IMR-90 (cell line): ENCODE results near the gene SIPA1L3. TPM values are rescaled to one million over a fixed set of nuclear protein-coding genes. Genes with fewer than 3 reads are reported as not detected.

Experiments used
- ATAC-seq: fragments of 200-7000 bp; cut with Tn5 transposase; 2 replicates; pipeline ENCODE4 v1.9.1; 2020; ENCODE audit warnings: low read depth, mild to moderate bottlenecking, moderate library complexity
- BruUV-seq: library from RNA; stranded (reverse); fragments of 400-500 nt; replicated peaks from 2 replicates; lab custom pipeline; 2021; lab: Mats Ljungman, UMichigan
- CTCF ChIA-PET: fragments of 300-600 bp; formaldehyde crosslinking; extraction: SDS; loops from one replicate; lab custom pipeline; 2021; ENCODE audit warnings: antibody characterized with exemption; lab: Yijun Ruan, JAX
- POLR2A ChIA-PET: fragments of 300-600 bp; sonication (Branson Sonifier 250); formaldehyde crosslinking; loops from one replicate; lab custom pipeline; 2022; ENCODE audit warnings: antibody characterized with exemption; ENCODE audit not compliant: unreplicated experiment; lab: Charles Lee
- DNase-seq: peaks from one replicate; pipeline ENCODE4 v3.0.0; 2013
- H2AFZ ChIP-seq: replicated peaks from 2 replicates; pipeline ENCODE3; 2013; ENCODE audit warnings: low read length, mild to moderate bottlenecking; ENCODE audit not compliant: poor library complexity
- H2AK5ac ChIP-seq: 2 replicates; pipeline ENCODE4 v1.6.1; 2013; ENCODE audit warnings: low read depth, low read length, inconsistent platforms
- H2AK9ac ChIP-seq: replicated peaks from 2 replicates; pipeline ENCODE3; 2013; ENCODE audit warnings: mild to moderate bottlenecking, low read depth, low read length, moderate library complexity; ENCODE audit not compliant: poor library complexity
- H2BK120ac ChIP-seq: 2 replicates; pipeline ENCODE4 v1.6.1; 2013; ENCODE audit warnings: low read depth, low read length, inconsistent platforms
- H2BK15ac ChIP-seq: 3 replicates; pipeline ENCODE4 v1.6.1; 2013; ENCODE audit warnings: low read depth, low read length, inconsistent platforms
- H2BK20ac ChIP-seq: 2 replicates; pipeline ENCODE4 v1.6.1; 2013; ENCODE audit warnings: low read depth, mild to moderate bottlenecking, inconsistent platforms, low read length, moderate library complexity
- H2BK5ac ChIP-seq: 2 replicates; pipeline ENCODE4 v1.6.1; 2013; ENCODE audit warnings: mild to moderate bottlenecking, low read depth, low read length, inconsistent platforms; ENCODE audit not compliant: poor library complexity, severe bottlenecking
- H3K14ac ChIP-seq: replicated peaks from 2 replicates; pipeline ENCODE4 v1.6.1; 2013; ENCODE audit warnings: low read depth, low read length, inconsistent platforms
- H3K18ac ChIP-seq: 2 replicates; pipeline ENCODE4 v1.6.1; 2013; ENCODE audit warnings: low read depth, low read length, control low read depth
- H3K23ac ChIP-seq: 2 replicates; pipeline ENCODE4 v1.6.1; 2013; ENCODE audit warnings: low read depth, low read length, inconsistent platforms
- H3K27ac ChIP-seq: 2 replicates; pipeline ENCODE4 v1.5.1; 2013; ENCODE audit warnings: mild to moderate bottlenecking, control low read depth, low read length; ENCODE audit not compliant: insufficient read depth
- H3K27me3 ChIP-seq: 2 replicates; pipeline ENCODE4 v1.6.1; 2013; ENCODE audit warnings: low read length; ENCODE audit not compliant: control insufficient read depth, insufficient read depth
- H3K36me3 ChIP-seq: 2 replicates; pipeline ENCODE4 v1.6.1; 2013; ENCODE audit warnings: low read length, mixed read lengths; ENCODE audit not compliant: control insufficient read depth, insufficient read depth
- H3K4ac ChIP-seq: 2 replicates; pipeline ENCODE4 v1.6.1; 2013; ENCODE audit warnings: low read depth, low read length, inconsistent platforms
- H3K4me1 ChIP-seq: 2 replicates; pipeline ENCODE4 v1.6.1; 2013; ENCODE audit warnings: low read length, mixed read lengths; ENCODE audit not compliant: control insufficient read depth, insufficient read depth
- H3K4me2 ChIP-seq: 2 replicates; pipeline ENCODE4 v1.6.1; 2013; ENCODE audit warnings: low read depth, mild to moderate bottlenecking, control low read depth, low read length, moderate library complexity
- H3K4me3 ChIP-seq: 2 replicates; pipeline ENCODE4 v1.5.1; 2013; ENCODE audit warnings: low read depth, mild to moderate bottlenecking, control low read depth, low read length, moderate library complexity; ENCODE audit not compliant: insufficient read depth
- H3K56ac ChIP-seq: 2 replicates; pipeline ENCODE4 v1.6.1; 2013; ENCODE audit warnings: low read length, inconsistent platforms; ENCODE audit not compliant: insufficient read depth; ENCODE audit errors: extremely low read depth
- H3K79me1 ChIP-seq, 2 experiments: 2 replicates each; pipeline ENCODE4 v1.6.1; 2013; ENCODE audit warnings: low read length in 2 of 2, inconsistent platforms in 1 of 2, low read depth in 1 of 2
- H3K9ac ChIP-seq: 2 replicates; pipeline ENCODE4 v1.6.1; 2013; ENCODE audit warnings: low read depth, low read length, control low read depth
- H3K9me1 ChIP-seq: 2 replicates; pipeline ENCODE4 v1.6.1; 2013; ENCODE audit warnings: low read length, inconsistent platforms; ENCODE audit not compliant: insufficient read depth
- H3K9me3 ChIP-seq: 2 replicates; pipeline ENCODE4 v1.6.1; 2013; ENCODE audit warnings: low read length; ENCODE audit not compliant: control insufficient read depth, insufficient read depth
- H4K20me1 ChIP-seq: 2 replicates; pipeline ENCODE4 v1.6.1; 2013; ENCODE audit warnings: low read length, inconsistent platforms; ENCODE audit not compliant: insufficient read depth
- H4K5ac ChIP-seq: 2 replicates; pipeline ENCODE4 v1.6.1; 2013; ENCODE audit warnings: mild to moderate bottlenecking, low read depth, low read length, control low read depth
- H4K8ac ChIP-seq, 2 experiments: 2 replicates each; pipeline ENCODE4 v1.6.1; 2013; ENCODE audit warnings: low read depth in 2 of 2, low read length in 2 of 2, control low read depth in 1 of 2, inconsistent platforms in 1 of 2
- H4K91ac ChIP-seq: 2 replicates; pipeline ENCODE4 v1.6.1; 2013; ENCODE audit warnings: low read depth, low read length, inconsistent platforms; ENCODE audit not compliant: insufficient read depth
- BHLHE40 ChIP-seq: fragments of 150-350 bp; IDR thresholded peaks from 2 replicates; pipeline ENCODE4 v1.6.1; 2016; ENCODE audit warnings: mild to moderate bottlenecking, low read depth, low read length
- CEBPB ChIP-seq: IDR thresholded peaks from 2 replicates; pipeline ENCODE4 v1.6.1; 2012; ENCODE audit warnings: low read depth, low read length, improper control_type of control experiment
- CHD1 ChIP-seq: IDR thresholded peaks from 2 replicates; pipeline ENCODE4 v1.6.1; 2012; ENCODE audit warnings: low read depth, low read length, improper control_type of control experiment
- FOS ChIP-seq: fragments of 150-350 bp; IDR thresholded peaks from 2 replicates; pipeline ENCODE4 v1.6.1; 2016; ENCODE audit warnings: low read depth, low read length
- MAFK ChIP-seq: IDR thresholded peaks from 2 replicates; pipeline ENCODE4 v1.6.1; 2012; ENCODE audit warnings: low read depth, low read length, improper control_type of control experiment
- MXI1 ChIP-seq: IDR thresholded peaks from 2 replicates; pipeline ENCODE4 v1.6.1; 2012; ENCODE audit warnings: low read depth, mild to moderate bottlenecking, low read length, moderate library complexity, borderline replicate concordance
- NFE2L2 ChIP-seq: fragments of 150-350 bp; IDR thresholded peaks from 2 replicates; pipeline ENCODE4 v1.6.1; 2016; ENCODE audit warnings: low read depth, mild to moderate bottlenecking, low read length
- POLR2A ChIP-seq: IDR thresholded peaks from 2 replicates; pipeline ENCODE4 v1.6.1; 2012; ENCODE audit warnings: mild to moderate bottlenecking, low read depth, low read length
- RAD21 ChIP-seq: IDR thresholded peaks from 2 replicates; pipeline ENCODE4 v1.6.1; 2012; ENCODE audit warnings: low read length, improper control_type of control experiment
- RFX5 ChIP-seq: IDR thresholded peaks from 2 replicates; pipeline ENCODE4 v1.8.0; 2012; ENCODE audit warnings: low read depth, mild to moderate bottlenecking, low read length, moderate library complexity
- WGBS, 2 experiments: methylation state at CpG; one replicate each; pipeline versions ENCODE4 v1.1.5 to v1.1.7; 2013; ENCODE audit warnings: missing lambda C conversion rate in 2 of 2; ENCODE audit not compliant: insufficient read length in 1 of 2; ENCODE audit errors: extremely low coverage in 2 of 2; 5-methylcytosine and 5-hydroxymethylcytosine counted together
- dilution Hi-C: fragments of 300-500 bp; cut with HindIII; formaldehyde crosslinking; loops from one replicate; pipeline ENCODE4 v1.14.3; 2018; ENCODE audit warnings: low sequenced_read_pairs; ENCODE audit not compliant: unreplicated experiment
- in situ Hi-C: fragments of 300-500 bp; cut with MboI; formaldehyde crosslinking; loops from 3 replicates; pipeline ENCODE4 v1.14.3; 2019; ENCODE audit warnings: low sequenced_read_pairs, inconsistent platforms, mixed read lengths
- intact Hi-C: fragments of 100-400 bp; cut with micrococcal nuclease; formaldehyde crosslinking; loops from 2 replicates; pipeline ENCODE4 v1.10.0; 2022
- polyA plus RNA-seq, 3 experiments: library from polyadenylated mRNA; depleted of rRNA; stranded (reverse); fragments of >200 nt; gene quantifications; 2 replicates each; pipeline ENCODE4 v1.2.3, GENCODE V29; 2012; ENCODE audit warnings: low replicate concordance in 1 of 3
- total RNA-seq: library from RNA; depleted of rRNA; stranded (reverse); fragments of >200 nt; gene quantifications from 2 replicates; pipeline ENCODE4 v1.2.3, GENCODE V29; 2012

SIPA1L3 gene
- total and polyA plus RNA-seq, 2 of the 4 experiments (the other 2 are of a cell fraction) = 4.1 to 9.4 TPM

- intact Hi-C loops = no loop called here
- no TSS peak for BruUV-seq
Measured at GRCh38 chr19:37899966-37900365, 7.0 kb upstream of the SIPA1L3 start.

More at GRCh38 chr19:37899966-37900365, 7.0 kb upstream of the SIPA1L3 start:
- dilution Hi-C loops (no loop called here), in situ Hi-C loops (loop anchor here (5.0 to 10.0 kb wide), 2 partner anchors 332 to 435 kb away; partner anchors contain the start of gene CATSPERG)
- POLR2A ChIA-PET = no interaction called here
- no peak overlapping the region for H3K4ac ChIP-seq
- H3K36me3 ChIP-seq = no peaks in the 10 kb centered on the region
- H3K27me3 ChIP-seq = peaks cover 4% of the 10 kb centered on the region; the same call in 1 of the 2 replicates
- no peaks in the 10 kb centered on the region for H4K20me1 ChIP-seq
- no peak overlapping the region for H2BK120ac ChIP-seq
- H4K91ac ChIP-seq = no peak overlapping the region
- no peak overlapping the region for H3K14ac ChIP-seq
- H4K8ac ChIP-seq = no peak overlapping the region
- no peak for TF ChIP-seq CEBPB
- TF ChIP-seq FOS = no peak
- TF ChIP-seq BHLHE40 = no peak
- TF ChIP-seq MAFK = no peak
- TF ChIP-seq POLR2A = no peak
- TF ChIP-seq MXI1 = no peak
- TF ChIP-seq RFX5 = no peak
- TF ChIP-seq CHD1 = no peak
- TF ChIP-seq NFE2L2 = no peak
- TF ChIP-seq RAD21 = no peak
- no peak overlapping the region for H3K18ac ChIP-seq
- H2AK9ac ChIP-seq = no peak overlapping the region
- H3K9me1 ChIP-seq = no peaks in the 10 kb centered on the region
- no peak overlapping the region for H2BK20ac ChIP-seq
- H2AK5ac ChIP-seq = no peak overlapping the region
- H3K79me1 ChIP-seq = no peaks in the 10 kb centered on the region
- DNase-seq (no peak), ATAC-seq (no peak)
- WGBS, 2 experiments = no CpG with 5 or more reads among the region's 2 CpGs
- no peaks in the 10 kb centered on the region for H3K4me1 ChIP-seq
- H3K4me2 ChIP-seq = no peak overlapping the region
- H2AFZ ChIP-seq = no peak overlapping the region
- no peak overlapping the region for H4K5ac ChIP-seq
- no peak overlapping the region for H3K56ac ChIP-seq
- H2BK15ac ChIP-seq = no peak overlapping the region
- H2BK5ac ChIP-seq = no peak overlapping the region
- H3K4me3 ChIP-seq = no peak overlapping the region
- CTCF ChIA-PET = interaction anchor here (1.1 kb wide), 1 partner anchor 421 kb away, joined by 3 read pairs; no protein-coding TSS in a partner anchor
- H3K9ac ChIP-seq = no peak overlapping the region
- no peak overlapping the region for H3K23ac ChIP-seq
- H3K9me3 ChIP-seq = no peaks in the 10 kb centered on the region
- no peak overlapping the region for H3K27ac ChIP-seq
